CD4-positive, alpha-beta T cell treated with Interferon alpha-2 for 1 hour (primary cell): ENCODE data around the gene SMS.
"Not testable (repeated sequence)": the region's sequence is repeated elsewhere in the genome, so short reads cannot be mapped to it uniquely, and the experiment has no call there.

Source experiments
- DNase-seq, 2 donors: peaks; one replicate each; pipeline ENCODE4 v3.0.0-alpha.2; 2020 to 2022

SMS gene

GRCh38 chrX:21940356-21940829 lies at the start of gene SMS:
SMS (plus strand) TSS chrX:21940709; CDS start chrX:21940825, 116 bp downstream.
- DNase-seq = peak; percentile 37 to 55

DNA sequence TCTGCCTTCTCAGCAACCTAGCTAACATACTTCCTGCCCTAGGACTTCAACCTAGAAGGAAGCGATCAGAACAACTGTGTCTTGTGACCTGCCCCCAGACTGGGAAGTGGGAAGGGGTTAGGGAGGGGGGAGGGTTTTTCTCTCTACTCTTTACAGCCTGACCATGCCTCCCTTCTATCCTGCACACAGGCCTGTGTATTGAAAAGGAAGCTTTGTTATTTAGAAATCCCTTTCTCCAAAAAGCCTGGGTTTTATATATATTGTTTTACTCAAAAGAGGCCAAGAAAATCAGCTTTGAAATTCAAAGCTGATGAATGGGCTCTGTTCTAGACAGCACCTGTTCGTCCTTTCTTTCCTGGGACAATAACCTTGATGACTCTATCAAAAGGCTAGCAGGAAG lies 35.2 kb upstream of the SMS start:
- no peak for DNase-seq

DNA sequence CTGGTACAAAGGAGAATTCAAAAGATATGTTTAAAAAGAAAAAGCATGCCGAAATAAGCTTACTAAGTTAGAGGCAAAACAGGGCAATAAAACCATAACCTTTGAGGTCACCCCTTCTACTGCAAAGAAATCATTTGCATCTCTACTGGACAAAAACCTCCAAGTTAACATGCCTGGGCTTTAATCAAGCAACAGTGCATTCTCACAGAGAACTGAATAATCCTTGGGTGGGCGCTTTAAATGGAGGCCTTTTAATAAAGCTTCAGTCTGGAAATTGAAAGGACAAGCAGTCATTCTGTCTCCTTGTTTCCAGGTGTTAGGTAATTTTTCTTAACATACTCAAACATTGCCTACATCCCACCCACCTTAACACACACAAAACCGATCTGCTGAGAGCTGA lies 34.6 kb upstream of the SMS start:
- DNase-seq = no peak

- DNase-seq = no peak
Observed at GRCh38 chrX:21907260-21907659, 33.2 kb upstream of the SMS start.

- no peak for DNase-seq
Observed at GRCh38 chrX:21911481-21911880, 29.0 kb upstream of the SMS start.

GRCh38 chrX:21912220-21912619 lies 28.3 kb upstream of the SMS start:
- no peak for DNase-seq

- no peak for DNase-seq
Observed at GRCh38 chrX:21912989-21913388, 27.5 kb upstream of the SMS start.

DNA sequence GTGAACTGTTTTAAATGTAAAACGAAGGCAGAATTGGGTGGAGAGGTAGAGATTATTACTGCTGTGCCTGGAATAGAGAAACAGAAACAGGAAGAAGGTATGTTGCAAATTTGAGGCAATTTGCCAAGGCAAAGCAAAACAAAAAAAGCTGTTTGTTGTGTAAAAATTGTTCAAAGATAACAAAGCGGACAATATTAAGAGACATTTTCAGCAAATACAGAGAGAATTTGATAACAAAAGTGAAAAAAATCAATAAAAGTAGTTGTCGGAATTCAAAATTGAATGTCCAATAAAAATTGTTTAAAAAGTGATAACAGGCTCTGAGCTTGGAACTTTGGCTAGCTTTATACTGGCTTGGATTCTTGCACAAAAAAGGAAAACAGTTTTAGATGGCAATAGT lies 14.4 kb upstream of the SMS start:
- no peak for DNase-seq

- DNase-seq = no peak
Observed at GRCh38 chrX:21926527-21927278, 13.8 kb upstream of the SMS start.

- DNase-seq = no peak
Observed at GRCh38 chrX:21929209-21929608, 11.3 kb upstream of the SMS start.

DNA sequence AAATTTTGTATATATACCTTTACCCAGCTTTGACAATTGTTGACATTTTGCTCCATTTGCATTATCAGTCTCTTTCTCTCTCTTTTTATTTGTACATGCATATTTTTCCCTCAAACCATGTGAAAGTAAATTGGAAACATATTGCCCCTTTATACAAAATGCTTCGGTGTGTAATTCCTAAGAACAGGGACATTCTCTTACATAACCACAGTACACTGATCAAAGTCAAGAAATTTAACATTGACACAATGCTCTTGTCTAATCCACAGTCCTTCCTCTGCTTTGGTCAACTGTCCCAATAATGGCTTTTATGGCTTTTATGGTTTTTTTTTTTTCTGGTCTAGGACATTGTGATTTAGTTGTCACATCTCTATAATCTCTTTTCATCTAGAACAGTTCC lies 9.5 kb upstream of the SMS start:
- DNase-seq = no peak

DNA sequence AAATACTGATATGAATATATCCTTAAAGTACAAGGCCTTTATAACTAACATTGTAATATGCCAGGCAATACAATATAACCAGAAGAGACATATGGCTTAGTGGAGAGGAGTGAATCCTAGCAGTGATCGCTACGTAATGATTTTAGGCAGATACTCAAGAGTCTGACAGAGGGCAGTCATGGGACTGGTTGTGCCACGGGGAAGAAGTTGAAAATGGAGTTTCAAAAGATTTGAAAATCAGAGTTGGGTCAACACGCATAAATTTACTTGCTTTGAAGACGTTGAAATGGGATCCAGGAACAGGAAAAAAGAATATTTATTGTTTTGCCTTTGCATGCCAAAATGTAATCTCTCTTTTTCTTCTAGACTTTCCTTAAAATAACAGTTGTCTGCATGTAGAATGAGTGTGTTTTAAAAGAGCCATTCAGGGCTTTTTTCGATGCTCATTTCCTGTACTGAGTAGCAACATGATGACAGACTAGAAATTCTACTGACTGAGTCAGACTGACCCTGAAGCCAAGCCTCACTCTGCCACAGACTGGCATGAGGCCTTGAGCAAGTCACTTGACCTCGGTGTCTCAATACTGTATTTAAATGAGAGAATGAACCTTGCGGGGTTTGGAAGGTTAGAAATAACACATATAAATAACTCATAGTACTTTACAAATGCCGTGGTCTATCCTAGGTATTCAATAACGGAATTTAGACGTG lies 8.1 kb upstream of the SMS start:
- DNase-seq = peak in 1 of 2 donors; percentile 19

DNA sequence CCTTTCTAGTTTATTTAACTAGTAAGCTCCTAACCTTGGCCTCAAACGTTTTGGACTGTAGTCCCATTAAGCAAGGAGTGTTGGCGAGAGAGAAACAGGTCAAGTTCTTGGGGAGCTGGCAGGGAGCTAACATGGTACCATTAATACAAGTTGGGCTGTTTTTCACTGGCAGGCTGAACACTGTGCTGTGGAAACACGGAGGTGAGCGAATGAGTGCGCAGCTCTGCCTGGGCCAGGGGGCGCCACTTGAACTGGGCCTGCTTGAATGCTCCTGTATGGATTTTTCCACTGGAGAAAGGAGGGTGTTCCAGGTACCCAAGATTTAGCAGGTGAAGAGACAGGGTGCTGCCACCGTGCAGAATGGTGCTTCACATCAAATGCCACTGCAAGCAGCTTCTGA lies 7.4 kb upstream of the SMS start:
- no peak for DNase-seq

GRCh38 chrX:21934414-21934813 lies 6.1 kb upstream of the SMS start:
- DNase-seq = no peak

- no peak for DNase-seq
Observed at GRCh38 chrX:21939906-21940305, 603 bp upstream of the SMS start.

GRCh38 chrX:21943460-21944135 lies 3.1 kb downstream of the SMS start:
- no peak for DNase-seq

- no peak for DNase-seq
Observed at GRCh38 chrX:21944136-21944615, 3.7 kb downstream of the SMS start.

GRCh38 chrX:21946925-21947641 lies 6.6 kb downstream of the SMS start:
- DNase-seq = no peak

DNA sequence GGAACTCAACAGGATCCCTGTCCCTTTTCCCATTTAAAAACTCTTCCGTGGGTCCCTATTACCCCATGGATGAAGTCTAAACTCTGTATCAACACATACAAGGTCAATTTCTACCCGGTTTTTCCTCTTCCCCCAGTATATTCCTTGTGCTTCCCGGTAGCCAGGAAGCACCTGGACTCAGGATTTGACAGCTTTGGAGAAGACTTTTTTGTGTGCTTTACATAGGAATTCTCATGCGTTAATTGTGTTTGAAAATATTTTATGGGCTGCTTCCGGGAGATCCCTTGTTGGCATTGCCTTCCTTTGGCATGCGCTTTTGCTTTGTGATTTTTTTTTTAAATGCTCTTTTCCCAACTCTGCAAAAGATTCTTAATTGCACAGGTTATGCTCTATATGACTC lies 7.2 kb downstream of the SMS start:
- no peak for DNase-seq

DNA sequence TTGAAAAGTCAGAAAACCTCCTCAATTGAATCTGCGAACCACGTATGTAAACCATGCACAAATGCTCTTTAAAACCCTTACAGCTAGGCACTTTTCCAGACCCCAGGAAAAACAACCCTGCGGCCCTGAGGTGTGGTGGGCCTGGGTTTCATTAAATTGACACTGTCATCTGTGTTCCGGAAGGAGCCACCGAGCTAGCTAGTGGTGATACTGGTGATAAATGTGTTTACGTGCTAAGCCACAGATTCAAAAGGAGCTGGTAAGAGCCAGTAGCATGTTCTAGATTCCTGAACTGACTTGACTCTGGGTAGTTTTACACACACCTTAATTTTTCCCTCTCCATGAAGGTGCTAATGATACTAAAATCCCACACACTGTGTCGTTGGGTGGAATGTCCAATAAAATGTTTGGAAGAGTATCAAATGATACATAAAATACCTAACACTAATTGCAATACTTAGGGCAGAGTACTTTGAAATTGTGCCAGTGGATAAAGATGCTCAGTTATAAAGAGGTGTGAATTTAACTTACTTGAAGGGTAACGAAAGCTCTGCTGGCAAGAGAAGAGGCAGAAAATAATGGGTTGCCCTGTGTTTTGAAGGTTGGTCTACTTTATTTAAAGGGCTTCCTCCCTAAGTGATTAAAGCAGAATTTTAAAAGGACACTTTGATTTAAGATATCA lies 8.5 kb downstream of the SMS start:
- DNase-seq = no peak

GRCh38 chrX:21949689-21950088 lies 9.2 kb downstream of the SMS start:
- DNase-seq = no peak

GRCh38 chrX:21950557-21950956 lies 10.0 kb downstream of the SMS start:
- DNase-seq = not testable (repeated sequence)
